Esophagus muscularis mucosa (tissue), 3 donors: ENCODE results near the gene PCDH9.

Experiments used
- CTCF ChIP-seq, 3 experiments: fragments of 200-600 bp in 2 of 3; fragments of 450-650 bp in 1 of 3; sonication (generic) in 2 of 3; IDR thresholded peaks; one replicate each; pipeline ENCODE4 v1.5.1; 2017 to 2019; ENCODE audit warnings: antibody characterized with exemption in 3 of 3, mild to moderate bottlenecking in 2 of 3, moderate library complexity in 1 of 3
- POLR2A ChIP-seq: fragments of 450-650 bp; IDR thresholded peaks from one replicate; pipeline ENCODE4 v1.6.1; 2017; ENCODE audit warnings: antibody characterized with exemption, moderate library complexity, mild to moderate bottlenecking, low read depth
- POLR2AphosphoS5 ChIP-seq, 2 donors: sonication (generic); formaldehyde crosslinking; IDR thresholded peaks; one replicate each; pipeline ENCODE4 v1.6.1; 2017; ENCODE audit warnings: antibody characterized with exemption in 2 of 2

GRCh38 chr13:66811455-66811854 lies 418.7 kb downstream of the PCDH9 start:
- TF ChIP-seq POLR2A (no peak), CTCF (IDR thresholded peaks at IDR 0.05) (no peak), POLR2AphosphoS5 (IDR thresholded peaks at IDR 0.05) (no peak)
